Measurements from ENCODE around the gene CCDC60.
"Not testable (repeated sequence)": the region's sequence is repeated elsewhere in the genome, so short reads cannot be mapped to it uniquely, and the experiment has no call there.

CCDC60 gene

DNA sequence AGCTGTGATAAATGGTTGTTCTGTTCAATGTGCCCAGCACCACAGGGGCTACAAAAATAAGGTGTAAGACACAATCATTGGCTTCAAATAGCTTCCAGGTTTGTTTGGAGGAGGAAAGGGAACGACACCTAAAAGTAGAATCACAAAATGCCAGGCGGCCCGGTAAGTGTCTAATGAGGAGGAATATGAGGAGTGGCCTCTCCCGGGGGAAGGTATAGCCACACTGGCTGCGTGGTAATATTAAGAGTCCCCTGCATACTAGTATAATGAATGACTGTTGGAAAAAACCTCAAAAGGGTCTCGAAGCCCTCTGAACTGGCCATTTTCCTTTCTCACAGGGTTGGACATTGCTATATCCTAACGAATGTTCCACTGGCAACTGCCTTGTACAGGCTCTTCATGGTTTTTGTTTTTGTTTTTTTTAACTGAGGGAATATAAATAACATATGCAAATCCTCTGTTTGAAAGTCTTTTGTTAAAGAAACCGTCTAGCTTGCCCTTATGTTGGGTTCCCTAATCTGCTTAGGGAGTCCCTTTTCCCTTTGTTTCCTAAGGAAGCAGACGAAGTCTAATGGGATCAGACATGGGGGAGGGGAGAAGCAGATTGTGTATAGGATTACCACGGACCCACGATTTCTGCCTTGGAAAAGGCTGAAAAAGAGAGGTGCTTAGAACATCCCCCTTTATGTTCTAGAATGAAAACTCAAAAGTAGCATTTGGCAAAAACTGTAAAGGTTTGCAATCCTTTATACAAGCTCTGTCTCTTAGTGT is 4.2 kb downstream of the CCDC60 start:
- DNase-seq: peak; percentile 66

DNA sequence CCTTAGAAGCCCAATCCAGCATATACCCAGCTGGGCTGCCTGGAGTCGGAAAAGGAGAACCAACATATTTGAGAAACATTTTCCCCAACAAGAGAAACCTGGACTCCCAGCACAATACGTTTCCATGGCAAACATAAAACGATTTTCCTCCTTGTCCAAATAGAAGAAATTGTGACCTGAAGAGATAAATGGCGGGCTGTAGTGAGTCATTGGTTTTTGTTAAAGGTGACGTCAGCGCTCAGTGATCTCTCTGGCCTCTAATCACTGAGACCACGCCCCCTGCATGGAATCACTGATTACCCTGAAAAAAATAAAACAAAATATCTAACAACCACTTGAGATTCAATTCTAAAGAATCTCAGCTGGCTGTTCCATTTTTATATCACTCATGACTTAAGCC is 6.0 kb downstream of the CCDC60 start:
- DNase-seq: no peak

DNA sequence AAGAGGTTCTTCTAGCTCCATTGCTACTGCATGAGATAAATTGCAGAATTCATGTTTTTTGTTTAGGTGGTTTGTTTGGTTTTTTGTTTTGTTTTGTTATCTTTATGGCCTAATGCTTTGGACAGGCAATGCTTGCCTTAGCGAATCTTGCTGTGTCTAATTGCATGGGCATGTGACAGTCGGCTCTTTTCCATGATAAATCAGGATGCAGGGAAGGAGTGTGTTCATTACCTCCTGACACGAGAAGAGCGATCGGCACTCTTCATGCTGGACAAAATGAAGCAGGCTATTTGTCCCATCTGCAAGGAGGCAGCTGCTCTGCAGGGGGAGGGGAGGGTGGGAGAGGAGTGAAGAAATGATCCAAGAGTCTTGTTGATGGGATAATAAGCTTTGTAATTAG is 6.5 kb downstream of the CCDC60 start:
- no peak for DNase-seq

DNA sequence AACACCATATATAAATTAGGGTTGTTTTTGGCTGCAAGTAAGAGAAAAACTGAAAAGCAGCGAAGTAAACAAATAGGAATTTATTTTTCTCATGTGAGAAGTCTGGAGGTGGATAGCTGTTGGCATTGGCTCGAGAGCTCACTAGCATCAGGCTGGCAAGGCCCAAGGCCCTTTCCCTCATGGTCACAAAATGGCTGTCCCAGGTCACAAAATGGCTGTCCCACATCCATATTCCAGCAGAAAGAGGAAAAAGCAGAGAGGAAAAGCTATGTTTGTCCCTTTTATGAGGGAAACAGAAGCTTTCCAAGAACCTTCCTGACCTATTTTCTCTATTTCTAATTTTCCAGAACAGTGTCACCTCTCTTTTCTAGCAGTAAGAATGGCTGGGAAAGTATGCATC is 7.5 kb downstream of the CCDC60 start:
- DNase-seq: no peak

DNA sequence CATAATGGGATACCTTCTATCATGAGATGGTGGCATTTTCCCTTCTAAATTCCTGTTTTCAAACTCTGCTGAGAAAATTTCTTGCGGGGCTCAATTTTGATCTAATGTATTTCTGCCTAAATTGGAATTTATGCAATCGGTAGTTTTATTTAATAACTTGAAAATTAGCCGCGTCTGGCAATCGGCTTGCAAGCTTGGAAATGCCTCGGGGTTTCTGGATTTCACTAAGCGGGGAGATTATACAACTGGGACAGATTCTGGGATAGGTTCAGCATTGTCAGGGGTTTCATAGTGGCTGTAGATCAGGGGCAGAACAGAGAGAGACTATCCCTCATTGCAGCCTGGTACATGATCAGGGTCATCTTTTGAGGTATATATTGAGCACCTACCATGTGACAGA is 8.6 kb downstream of the CCDC60 start:
- no peak for DNase-seq

DNA sequence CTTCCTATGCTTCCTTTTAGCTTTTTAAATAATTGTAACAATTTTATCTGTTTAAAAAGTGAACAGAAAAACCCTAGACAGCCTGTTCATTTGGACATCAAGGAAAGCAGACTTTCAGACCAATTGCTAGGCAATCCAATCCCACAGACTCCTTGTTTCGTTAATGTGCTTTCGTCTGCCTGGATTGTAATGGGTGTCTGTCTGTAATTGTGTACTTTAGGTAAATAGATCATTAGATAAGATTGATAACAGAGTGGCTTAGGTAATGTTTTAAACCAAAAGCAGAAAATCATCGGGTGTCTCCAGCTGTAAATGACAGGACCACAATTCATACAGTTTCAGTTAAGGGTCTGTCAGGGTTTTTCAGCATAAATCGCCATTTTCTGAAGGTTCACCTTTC is 19.6 kb downstream of the CCDC60 start:
- no peak for DNase-seq

DNA sequence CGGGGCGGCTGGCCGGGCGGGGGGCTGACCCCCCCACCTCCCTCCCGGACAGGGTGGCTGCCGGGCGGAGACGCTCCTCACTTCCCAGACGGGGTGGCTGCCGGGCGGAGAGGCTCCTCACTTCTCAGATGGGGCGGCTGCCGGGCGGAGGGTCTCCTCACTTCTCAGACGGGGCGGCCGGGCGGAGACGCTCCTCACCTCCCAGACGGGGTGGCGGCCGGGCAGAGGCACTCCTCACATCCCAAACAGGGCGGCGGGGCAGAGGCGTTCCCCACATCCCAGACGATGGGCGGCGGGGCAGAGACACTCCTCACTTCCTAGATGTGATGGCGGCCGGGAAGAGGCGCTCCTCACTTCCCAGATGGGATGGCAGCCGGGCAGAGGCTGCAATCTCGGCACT is 25.8 kb downstream of the CCDC60 start:
- not testable (repeated sequence) for DNase-seq

DNA sequence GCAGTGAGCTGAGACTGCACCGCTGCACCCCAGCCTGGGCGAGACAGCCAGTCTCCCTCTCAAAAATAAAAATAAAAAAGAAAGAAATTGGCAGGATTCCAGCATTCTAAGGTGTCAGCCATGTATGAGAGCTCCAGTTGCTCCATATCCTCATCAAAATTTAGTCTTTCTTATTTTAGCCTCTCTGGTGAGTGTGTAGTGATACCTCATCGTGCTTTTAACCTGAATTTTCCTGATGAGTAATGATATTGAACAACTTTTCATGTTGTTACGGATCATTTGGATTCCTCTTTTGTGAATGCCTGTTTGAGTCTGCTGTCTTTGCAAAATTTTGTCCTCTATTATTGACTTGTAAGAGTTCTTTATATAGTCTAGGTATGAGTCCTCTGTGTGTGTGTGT is 28.5 kb downstream of the CCDC60 start:
- DNase-seq: no peak

DNA sequence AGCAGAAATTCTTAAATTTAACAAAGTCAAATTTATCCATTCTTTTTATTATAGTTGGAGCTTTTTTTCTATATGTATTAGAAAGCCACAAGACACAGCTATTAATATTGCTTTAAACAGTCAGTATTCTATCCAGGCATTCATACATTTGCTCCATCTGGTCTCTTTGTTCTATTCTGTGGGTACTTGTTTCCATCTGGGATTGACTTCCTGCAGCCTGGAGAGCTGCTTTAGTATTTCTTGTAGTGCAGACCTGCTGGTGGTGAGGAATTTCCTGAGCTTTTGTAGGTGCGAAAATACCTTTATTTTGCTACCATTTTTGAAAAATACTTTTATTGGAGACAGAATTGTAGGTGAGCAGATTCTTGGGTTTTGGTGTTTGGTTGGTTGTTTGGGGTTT is 29.0 kb downstream of the CCDC60 start:
- no peak for DNase-seq

DNA sequence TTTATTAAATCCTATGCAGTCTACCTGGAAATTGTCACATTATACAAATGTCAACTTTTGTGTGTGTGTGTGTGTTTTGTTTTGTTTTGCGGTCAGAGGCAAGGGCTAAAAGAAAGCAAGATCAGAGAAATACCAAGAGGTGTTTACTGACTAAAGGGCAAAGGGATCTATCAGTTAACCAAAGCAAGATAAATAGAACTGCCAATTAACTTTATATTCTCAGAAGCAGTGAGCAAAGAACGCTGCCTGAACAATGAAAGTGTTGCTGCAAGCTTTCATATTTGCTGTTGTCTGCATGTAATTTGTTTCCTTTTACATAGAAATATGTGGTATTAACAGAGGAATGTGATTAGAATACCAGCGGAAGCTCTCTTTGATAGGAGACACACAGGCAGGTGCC is 30.9 kb downstream of the CCDC60 start:
- DNase-seq: no peak

DNA sequence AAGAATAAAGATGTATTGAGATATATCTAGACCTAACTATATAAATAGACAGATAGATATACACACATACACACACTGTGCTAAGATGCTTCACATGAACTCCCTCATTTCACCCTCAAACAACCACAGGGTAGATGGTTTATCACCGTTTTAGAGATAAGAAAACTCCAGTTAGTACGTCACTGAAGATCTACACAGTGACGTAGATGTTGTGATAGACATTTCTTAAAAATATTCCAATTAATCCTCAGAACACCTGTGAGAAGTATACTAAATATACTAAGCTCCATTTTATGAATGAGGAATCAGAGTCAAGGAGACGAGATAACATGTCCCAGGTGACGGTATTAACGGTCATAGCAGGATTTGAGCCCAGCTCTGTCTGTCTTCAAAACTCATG is 31.5 kb downstream of the CCDC60 start:
- DNase-seq: no peak

DNA sequence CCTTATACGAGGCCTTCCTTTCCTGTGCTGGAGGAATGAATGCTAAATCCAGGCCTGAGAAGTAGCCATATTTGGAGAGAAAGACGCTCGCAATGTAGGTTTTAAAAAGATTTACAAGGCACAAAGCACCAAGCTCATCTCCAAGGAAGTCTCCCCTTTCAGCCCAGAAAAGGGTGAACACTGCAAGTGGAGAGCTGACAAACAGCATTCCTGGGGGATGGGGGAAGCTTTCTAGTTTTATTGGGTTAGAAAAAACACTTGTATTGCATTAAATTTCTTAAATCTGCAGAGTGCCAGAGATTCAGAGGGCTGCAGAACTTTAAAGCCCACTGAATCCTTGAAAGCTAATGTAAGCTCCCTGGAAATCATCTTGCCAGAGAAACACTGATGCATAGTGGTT is 34.6 kb downstream of the CCDC60 start:
- no peak for DNase-seq

DNA sequence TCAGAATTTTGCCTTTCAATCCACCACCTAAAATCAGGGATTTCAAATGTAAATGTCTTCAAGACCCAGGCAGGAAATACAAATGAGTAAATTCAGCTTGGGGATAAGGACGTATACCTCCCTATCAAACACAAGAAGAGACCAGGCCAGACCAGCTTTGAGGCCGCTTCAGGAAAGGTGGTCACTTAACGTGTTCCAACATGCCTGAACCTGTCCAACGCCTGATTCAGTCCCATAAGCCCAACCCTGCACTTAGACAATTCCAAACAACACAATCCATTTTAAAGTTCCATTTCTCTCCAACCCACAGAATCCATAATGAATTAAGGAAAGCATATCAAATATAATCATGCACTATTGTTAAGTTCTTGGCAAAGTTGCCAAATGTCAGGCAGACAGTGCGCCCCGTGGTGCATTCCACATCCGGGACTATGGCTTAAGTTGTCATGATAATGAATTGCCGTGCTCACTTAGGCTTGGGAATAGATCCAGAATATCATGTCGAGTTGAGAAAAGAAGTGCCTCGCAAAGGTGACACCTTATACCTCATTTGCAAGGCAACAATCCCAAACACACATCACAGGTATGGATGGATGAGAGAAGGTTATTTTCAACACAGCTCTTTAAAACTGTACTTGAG is 35.5 kb downstream of the CCDC60 start:
- no peak for DNase-seq

DNA sequence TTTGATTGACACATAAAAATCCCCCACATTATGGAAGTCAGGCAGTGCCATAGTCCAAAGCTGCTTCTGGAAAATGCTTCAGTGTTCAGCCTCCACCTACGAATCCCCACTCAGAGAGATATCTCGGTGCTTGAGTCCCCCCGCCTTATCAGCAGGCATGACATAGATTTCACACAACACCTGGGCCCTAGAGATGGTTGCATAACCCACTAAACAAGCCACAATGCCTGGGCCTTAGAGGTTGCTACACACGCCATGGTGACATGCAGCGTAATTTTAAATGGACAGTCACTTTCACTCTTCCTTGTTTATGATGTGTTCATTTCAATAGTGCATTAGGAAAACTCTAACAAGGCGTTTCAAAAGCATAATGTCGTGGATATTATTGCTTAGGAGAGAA is 38.0 kb downstream of the CCDC60 start:
- DNase-seq: no peak

DNA sequence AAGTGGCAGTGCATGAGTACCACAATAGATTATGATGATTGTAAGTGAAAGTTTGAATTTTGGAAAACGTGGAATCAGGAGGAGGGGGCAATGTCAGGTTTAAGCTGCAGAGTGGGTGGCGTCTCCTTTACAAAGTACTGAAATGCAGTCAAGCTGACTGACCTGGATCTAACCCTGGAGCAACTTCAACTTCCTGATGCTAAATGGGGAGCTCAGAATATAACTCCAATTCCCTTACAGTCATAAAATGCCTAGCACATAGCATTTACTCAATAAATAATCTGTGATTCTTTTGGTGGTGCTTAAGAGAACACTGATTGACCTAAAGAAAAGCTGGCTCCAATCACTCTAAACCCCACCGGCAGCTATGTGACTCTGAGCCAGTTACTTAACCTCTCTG is 38.5 kb downstream of the CCDC60 start:
- no peak for DNase-seq

DNA sequence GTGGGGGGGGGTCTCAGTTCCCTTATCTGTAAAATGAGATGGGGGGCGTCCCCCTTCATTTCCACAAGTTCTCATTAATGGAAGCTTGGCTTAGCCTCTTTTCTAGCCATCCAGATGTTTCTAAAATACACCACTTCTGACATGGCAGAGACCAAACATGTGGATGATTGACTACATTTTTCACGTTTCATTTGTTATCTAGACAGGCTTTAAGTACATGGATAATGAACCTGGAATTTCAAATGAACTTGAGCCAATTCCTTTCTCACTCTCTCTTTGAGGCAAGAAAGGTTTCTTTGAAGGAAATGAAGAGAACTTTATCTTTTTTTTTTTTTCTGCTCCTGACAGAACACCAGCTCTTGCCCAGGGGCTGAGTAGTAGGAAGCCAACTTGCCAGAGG is 39.1 kb downstream of the CCDC60 start:
- DNase-seq: no peak

DNA sequence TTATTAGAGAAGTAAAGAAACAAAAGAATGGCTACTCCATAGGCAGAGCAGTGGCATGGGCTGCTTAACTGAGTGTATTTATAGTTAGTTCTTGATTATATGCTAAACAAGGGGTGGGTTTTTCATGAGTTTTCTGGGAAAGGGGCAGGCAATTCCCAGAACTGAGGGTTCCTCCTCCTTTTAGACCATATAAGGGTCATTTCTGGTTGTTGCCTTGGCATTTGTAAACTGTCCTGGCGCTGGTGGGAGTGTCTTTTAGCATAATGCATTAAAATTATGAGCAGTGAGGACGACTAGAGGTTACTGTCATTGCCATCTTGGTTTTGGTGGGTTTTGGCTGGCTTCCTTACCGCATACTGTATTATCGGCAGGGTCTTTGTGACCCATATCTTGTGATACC is 40.1 kb downstream of the CCDC60 start:
- no peak for DNase-seq

DNA sequence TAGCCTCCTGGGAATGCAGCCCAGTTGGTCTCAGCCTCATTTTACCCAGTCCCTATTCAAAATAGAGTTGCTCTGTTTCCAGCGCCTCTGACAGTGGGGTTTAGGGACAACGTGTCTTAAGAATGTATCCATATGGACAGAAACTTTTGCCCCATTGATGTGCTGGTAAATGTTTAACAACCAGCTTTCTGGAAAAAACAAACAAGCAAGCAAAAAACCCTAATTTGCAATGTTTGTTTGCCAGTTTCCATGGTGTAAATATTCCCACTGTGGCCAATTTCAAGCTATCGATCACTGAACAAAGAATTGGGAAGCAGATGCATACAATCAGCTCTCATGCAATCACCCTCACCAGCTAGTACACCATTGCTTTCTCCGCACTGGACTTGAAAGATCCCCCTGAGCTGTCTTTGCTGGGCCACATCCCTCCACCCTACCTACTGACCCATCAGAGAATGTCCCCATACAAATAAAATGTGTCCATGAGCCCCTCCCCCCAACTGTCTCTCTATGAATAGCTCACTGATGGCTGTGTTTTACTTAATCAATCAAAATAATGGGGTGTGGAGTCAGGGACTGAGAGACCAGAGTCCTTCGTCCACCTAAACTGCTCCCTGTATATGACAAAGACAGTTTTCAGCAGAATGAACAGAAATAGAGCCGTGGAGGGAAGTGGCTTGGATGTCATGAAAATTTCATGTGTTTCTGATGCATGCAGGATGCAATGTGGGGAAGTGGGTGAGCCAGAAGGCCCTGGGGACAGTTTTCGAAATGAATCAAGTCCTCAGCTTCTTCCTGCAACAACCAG is 40.8 kb downstream of the CCDC60 start:
- peak; percentile 76 for DNase-seq

DNA sequence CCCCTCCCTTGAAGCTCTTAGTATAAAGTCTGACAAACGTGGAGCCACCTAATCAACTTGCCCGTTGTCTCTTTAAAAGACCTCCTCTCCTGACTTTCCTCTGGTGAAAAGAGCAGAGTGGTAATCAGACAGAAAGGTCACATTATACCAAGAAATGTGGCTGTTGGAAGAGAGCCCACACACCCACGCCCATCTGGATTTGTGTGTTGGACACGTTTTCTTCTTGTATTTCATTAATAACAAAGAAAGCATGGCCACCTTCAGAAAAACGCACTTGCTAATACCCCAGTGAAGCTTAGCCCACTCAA is 41.3 kb downstream of the CCDC60 start:
- DNase-seq: no peak

DNA sequence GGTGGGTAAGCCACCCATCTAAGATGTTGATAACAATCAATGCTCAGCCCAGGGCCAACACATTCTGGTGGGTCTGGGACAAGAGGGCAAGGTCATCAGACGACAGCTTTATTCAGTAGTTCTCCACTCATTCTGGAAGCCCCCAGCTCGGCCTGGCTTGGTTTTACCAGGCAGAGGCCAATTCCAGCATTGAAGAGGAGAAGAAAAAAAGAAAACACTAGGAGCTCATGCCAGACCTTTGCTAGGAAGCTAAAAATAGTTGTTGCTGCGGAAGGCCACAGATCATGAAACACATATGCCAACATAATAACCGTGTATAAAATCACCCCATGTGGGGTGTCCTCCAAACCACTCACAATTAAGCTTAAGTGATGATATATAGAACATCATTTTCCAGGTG is 44.4 kb downstream of the CCDC60 start:
- no peak for DNase-seq

DNA sequence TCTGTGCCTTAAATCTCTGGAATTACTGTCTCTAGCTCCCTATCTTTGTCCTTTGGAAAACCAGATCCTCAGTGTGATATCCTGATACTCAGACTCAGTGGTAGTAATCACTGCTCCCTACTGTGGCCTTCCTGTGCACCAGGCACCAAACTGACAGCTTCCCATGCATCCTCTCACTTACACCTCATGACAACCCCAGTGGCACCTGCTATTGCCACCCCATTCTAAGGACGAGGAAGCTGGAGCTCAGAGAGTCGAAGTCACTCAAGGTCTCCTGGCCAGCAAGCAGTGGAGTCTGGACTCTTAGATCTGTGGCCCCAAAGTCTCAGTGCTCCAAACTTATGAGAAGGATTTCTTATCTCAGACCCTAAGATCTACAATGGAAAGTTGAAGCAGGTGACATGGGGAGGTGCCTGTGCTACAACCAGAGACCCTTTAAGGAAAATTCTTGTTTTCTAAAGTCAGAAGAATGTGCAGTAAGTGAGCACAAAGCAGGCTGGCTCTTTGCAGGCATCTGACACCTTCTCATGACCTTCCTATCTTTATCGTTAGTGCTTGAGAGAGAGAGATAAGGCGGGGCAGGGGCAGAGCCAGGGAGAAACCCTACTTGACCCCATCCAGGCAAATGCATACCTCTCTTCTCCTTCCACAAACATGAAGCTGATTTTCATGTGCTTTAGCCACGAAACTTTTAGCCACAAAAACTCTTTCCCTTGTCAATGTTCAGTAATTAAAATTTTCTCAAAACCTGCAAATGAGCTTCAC is 47.1 kb downstream of the CCDC60 start:
- no peak for DNase-seq

DNA sequence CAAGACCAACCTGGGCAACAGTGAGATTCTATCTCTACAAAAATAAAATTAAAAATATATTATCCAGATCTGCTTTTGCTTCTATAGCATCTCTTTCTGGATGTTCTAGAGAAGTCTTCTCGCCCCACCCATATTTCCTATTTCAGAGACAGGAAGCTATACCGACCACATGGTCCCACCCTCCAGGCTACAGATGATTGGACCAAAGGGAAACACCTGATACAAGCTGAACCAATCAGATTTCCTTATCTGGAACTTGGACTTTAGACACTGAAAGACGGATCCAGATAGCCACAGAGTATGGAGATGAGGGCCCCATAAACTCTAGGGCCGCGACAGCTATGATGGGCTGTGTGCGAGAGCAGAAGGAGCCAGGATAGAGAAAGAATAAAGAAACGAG is 48.7 kb downstream of the CCDC60 start:
- DNase-seq: no peak

DNA sequence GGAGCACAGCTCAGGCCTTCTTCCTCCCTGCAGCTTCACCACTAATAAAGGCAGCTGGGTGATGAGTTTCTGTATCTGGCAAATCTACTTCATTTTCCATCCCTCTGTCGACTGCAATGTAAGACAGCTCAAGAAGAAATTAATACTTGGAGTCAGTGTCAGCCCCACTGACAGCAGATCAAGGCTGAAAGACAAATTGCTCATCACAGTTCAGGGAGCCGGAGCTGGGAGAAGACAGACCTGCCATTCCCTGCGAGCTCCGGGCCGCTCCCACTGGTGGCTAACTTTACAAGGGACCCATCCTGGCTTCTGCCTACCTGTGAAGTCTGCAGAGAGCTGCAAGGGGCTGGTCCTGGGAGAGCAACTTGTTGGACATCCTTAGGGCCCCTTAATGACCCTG is 49.8 kb downstream of the CCDC60 start:
- peak; percentile 72 for DNase-seq

DNA sequence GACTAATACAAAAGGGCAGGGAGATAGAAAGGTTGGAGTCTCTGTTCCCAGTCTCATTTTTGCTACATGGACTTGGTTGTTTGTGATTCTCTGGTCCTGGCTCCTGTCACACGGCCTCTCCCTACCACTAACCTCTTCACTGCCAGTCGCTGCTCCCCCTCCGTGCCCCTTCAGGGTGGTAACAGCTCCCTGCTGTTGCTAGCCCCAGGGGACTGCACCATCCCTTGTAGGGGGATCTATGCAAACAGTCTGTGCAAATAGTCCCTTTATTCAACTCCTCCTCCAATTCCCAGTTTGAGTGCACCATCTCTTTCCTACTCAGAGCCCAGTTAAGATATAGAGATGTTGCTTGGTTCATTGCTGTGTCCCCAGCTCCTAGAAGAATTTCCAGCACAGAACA is 51.1 kb downstream of the CCDC60 start:
- DNase-seq: peak; percentile 30

Data from eye (tissue), 1 donor.